HepG2 (cell line): ENCODE measurements around the gene INAFM1. TPM values are rescaled to one million over a fixed set of nuclear protein-coding genes. Genes with fewer than 3 reads are reported as not detected.
A peak's percentile ranks its signal among the peaks of the same experiment; 100 is the strongest.

ENCODE experiments used
- HNRNPH1 ChIP-seq: fragments of 200-400 bp; formaldehyde crosslinking; optimal IDR thresholded peaks from 2 replicates; pipeline ENCODE3; 2017; ENCODE audit warnings: mild to moderate bottlenecking, low read depth, low read length
- KLF11 ChIP-seq: IDR thresholded peaks from 2 replicates; pipeline ENCODE4 v1.6.1; 2016; ENCODE audit warnings: missing compliant biosample characterization
- KMT2A ChIP-seq: sonication (generic); formaldehyde crosslinking; IDR thresholded peaks from 2 replicates; pipeline ENCODE4 v1.4.0; 2020; ENCODE audit warnings: missing genetic modification reagents
- PCBP1 ChIP-seq: fragments of 200-400 bp; formaldehyde crosslinking; IDR thresholded peaks from 2 replicates; pipeline ENCODE4 v1.6.1; 2017; ENCODE audit warnings: mild to moderate bottlenecking, low read depth, low read length, borderline replicate concordance
- RFX3 ChIP-seq: IDR thresholded peaks from 2 replicates; pipeline ENCODE4 v1.6.1; 2016; ENCODE audit warnings: missing biosample characterization, missing genetic modification reagents
- ZKSCAN5 ChIP-seq: sonication (generic); formaldehyde crosslinking; IDR thresholded peaks from 2 replicates; pipeline ENCODE4 v1.5.1; 2020; ENCODE audit warnings: mild to moderate bottlenecking, missing genetic modification reagents
- ZNF432 ChIP-seq: sonication (generic); formaldehyde crosslinking; IDR thresholded peaks from 2 replicates; pipeline ENCODE4 v1.5.0; 2020; ENCODE audit warnings: missing genetic modification reagents, mild to moderate bottlenecking, borderline replicate concordance
- ZNF484 ChIP-seq: sonication (generic); formaldehyde crosslinking; IDR thresholded peaks from 2 replicates; pipeline ENCODE4 v1.5.1; 2020; ENCODE audit warnings: mild to moderate bottlenecking, low read depth, missing genetic modification reagents, borderline replicate concordance
- ZNF781 ChIP-seq: sonication (generic); formaldehyde crosslinking; IDR thresholded peaks from 2 replicates; pipeline ENCODE4 v1.5.1; 2020; ENCODE audit warnings: borderline replicate concordance, mild to moderate bottlenecking, missing genetic modification reagents; ENCODE audit errors: not compliant biosample characterization
- polyA plus RNA-seq, 8 experiments: library from polyadenylated mRNA; depleted of rRNA in 3 of 8; stranded (reverse) in 7 of 8; unstranded in 1 of 8; fragments of >200 nt; fragmentation: Illumina TruSeq in 4 of 8; extraction: Trizol in 4 of 8; gene quantifications; 2 replicates each; pipeline versions ENCODE4 v1.2.1 to v1.2.3, GENCODE V29; 2011 to 2016; ENCODE audit warnings: low read depth in 4 of 8, missing spikeins in 1 of 8, mixed read lengths in 1 of 8; ENCODE audit not compliant: insufficient read depth in 1 of 8
- total RNA-seq, 5 experiments: library from RNA; depleted of rRNA; stranded (reverse); fragments of >200 nt; fragmentation: Illumina TruSeq; extraction: Trizol; gene quantifications; 2 replicates each; pipeline ENCODE4 v1.2.3, GENCODE V29; 2016; ENCODE audit warnings: low read depth in 1 of 5
- TF ChIP-seq, protein P1 (sequence below): sonication (generic); formaldehyde crosslinking; IDR thresholded peaks from 2 replicates; pipeline ENCODE4 v1.5.1; 2020; ENCODE audit warnings: mild to moderate bottlenecking, missing genetic modification reagents, moderate library complexity
- TF ChIP-seq, protein P2 (sequence below): sonication (generic); formaldehyde crosslinking; IDR thresholded peaks from 2 replicates; pipeline ENCODE4 v1.9.0; 2021; ENCODE audit warnings: mild to moderate bottlenecking, missing genetic modification reagents
- TF ChIP-seq, protein P3 (sequence below): sonication (generic); IDR thresholded peaks from 2 replicates; pipeline ENCODE4 v1.6.1; 2016; ENCODE audit warnings: low read depth, borderline replicate concordance
- TF ChIP-seq, protein P4 (sequence below): IDR thresholded peaks from 2 replicates; pipeline ENCODE4 v1.6.1; 2016; ENCODE audit warnings: control low read depth
- TF ChIP-seq, protein P5 (sequence below): sonication (generic); formaldehyde crosslinking; IDR thresholded peaks from 2 replicates; pipeline ENCODE4 v1.4.0; 2020; ENCODE audit warnings: missing genetic modification reagents

INAFM1 gene
- total and polyA plus RNA-seq, 2 of the 13 experiments (the other 11 are each of a cell fraction or from before 2014, with no cell fraction given) = 0.88 to 1.9 TPM

DNA sequence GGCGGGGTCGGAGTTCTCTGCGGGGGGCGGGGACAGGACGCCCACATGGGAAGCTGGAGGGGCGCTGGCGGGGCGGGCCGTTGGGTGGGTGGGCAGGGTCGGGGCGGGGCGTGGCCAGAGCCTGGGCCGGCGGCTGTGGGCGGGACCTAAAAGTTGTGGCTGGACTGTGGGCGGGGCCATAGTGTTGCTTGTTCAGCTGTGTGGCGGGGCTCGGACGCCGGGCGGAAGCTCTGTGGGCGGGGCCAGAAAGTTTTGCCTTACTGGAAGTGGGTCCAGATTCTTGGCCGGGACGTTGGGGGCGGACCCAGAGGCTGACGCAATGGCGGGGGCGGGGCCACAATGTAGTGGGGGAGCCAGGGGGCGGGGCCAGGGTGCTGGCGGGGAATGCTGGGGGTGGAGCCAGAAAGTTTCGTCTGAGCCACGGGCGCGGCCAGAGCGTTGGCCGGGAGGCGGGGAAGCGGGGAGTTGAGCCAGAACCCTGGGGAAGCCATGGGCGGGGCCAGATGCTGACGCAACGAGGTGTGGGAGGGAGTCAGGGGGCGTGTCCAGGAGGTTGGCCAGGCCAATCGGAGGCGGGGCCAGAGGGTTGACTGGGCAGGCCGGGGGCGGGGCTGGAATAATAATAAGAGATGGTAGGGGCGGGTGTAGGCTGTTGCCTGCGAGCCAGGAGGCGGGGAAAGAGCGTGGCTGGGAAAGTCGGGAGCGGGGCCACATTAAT lies 17.8 kb upstream of the INAFM1 start (continued):
- TF ChIP-seq, protein P1, sequence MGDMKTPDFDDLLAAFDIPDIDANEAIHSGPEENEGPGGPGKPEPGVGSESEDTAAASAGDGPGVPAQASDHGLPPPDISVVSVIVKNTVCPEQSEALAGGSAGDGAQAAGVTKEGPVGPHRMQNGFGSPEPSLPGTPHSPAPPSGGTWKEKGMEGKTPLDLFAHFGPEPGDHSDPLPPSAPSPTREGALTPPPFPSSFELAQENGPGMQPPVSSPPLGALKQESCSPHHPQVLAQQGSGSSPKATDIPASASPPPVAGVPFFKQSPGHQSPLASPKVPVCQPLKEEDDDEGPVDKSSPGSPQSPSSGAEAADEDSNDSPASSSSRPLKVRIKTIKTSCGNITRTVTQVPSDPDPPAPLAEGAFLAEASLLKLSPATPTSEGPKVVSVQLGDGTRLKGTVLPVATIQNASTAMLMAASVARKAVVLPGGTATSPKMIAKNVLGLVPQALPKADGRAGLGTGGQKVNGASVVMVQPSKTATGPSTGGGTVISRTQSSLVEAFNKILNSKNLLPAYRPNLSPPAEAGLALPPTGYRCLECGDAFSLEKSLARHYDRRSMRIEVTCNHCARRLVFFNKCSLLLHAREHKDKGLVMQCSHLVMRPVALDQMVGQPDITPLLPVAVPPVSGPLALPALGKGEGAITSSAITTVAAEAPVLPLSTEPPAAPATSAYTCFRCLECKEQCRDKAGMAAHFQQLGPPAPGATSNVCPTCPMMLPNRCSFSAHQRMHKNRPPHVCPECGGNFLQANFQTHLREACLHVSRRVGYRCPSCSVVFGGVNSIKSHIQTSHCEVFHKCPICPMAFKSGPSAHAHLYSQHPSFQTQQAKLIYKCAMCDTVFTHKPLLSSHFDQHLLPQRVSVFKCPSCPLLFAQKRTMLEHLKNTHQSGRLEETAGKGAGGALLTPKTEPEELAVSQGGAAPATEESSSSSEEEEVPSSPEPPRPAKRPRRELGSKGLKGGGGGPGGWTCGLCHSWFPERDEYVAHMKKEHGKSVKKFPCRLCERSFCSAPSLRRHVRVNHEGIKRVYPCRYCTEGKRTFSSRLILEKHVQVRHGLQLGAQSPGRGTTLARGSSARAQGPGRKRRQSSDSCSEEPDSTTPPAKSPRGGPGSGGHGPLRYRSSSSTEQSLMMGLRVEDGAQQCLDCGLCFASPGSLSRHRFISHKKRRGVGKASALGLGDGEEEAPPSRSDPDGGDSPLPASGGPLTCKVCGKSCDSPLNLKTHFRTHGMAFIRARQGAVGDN (CRISPR knock-in tag) = no peak
- TF ChIP-seq, protein P2, sequence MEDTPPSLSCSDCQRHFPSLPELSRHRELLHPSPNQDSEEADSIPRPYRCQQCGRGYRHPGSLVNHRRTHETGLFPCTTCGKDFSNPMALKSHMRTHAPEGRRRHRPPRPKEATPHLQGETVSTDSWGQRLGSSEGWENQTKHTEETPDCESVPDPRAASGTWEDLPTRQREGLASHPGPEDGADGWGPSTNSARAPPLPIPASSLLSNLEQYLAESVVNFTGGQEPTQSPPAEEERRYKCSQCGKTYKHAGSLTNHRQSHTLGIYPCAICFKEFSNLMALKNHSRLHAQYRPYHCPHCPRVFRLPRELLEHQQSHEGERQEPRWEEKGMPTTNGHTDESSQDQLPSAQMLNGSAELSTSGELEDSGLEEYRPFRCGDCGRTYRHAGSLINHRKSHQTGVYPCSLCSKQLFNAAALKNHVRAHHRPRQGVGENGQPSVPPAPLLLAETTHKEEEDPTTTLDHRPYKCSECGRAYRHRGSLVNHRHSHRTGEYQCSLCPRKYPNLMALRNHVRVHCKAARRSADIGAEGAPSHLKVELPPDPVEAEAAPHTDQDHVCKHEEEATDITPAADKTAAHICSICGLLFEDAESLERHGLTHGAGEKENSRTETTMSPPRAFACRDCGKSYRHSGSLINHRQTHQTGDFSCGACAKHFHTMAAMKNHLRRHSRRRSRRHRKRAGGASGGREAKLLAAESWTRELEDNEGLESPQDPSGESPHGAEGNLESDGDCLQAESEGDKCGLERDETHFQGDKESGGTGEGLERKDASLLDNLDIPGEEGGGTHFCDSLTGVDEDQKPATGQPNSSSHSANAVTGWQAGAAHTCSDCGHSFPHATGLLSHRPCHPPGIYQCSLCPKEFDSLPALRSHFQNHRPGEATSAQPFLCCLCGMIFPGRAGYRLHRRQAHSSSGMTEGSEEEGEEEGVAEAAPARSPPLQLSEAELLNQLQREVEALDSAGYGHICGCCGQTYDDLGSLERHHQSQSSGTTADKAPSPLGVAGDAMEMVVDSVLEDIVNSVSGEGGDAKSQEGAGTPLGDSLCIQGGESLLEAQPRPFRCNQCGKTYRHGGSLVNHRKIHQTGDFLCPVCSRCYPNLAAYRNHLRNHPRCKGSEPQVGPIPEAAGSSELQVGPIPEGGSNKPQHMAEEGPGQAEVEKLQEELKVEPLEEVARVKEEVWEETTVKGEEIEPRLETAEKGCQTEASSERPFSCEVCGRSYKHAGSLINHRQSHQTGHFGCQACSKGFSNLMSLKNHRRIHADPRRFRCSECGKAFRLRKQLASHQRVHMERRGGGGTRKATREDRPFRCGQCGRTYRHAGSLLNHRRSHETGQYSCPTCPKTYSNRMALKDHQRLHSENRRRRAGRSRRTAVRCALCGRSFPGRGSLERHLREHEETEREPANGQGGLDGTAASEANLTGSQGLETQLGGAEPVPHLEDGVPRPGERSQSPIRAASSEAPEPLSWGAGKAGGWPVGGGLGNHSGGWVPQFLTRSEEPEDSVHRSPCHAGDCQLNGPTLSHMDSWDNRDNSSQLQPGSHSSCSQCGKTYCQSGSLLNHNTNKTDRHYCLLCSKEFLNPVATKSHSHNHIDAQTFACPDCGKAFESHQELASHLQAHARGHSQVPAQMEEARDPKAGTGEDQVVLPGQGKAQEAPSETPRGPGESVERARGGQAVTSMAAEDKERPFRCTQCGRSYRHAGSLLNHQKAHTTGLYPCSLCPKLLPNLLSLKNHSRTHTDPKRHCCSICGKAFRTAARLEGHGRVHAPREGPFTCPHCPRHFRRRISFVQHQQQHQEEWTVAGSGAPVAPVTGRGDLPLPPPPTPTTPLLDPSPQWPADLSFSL = no peak
- TF ChIP-seq HNRNPH1 = no peak
- TF ChIP-seq, protein P3, sequence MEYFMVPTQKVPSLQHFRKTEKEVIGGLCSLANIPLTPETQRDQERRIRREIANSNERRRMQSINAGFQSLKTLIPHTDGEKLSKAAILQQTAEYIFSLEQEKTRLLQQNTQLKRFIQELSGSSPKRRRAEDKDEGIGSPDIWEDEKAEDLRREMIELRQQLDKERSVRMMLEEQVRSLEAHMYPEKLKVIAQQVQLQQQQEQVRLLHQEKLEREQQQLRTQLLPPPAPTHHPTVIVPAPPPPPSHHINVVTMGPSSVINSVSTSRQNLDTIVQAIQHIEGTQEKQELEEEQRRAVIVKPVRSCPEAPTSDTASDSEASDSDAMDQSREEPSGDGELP = peak; percentile 94
- TF ChIP-seq KLF11 (CRISPR knock-in tag) = no peak
- no peak for TF ChIP-seq RFX3 (CRISPR knock-in tag)
- TF ChIP-seq, protein P4, sequence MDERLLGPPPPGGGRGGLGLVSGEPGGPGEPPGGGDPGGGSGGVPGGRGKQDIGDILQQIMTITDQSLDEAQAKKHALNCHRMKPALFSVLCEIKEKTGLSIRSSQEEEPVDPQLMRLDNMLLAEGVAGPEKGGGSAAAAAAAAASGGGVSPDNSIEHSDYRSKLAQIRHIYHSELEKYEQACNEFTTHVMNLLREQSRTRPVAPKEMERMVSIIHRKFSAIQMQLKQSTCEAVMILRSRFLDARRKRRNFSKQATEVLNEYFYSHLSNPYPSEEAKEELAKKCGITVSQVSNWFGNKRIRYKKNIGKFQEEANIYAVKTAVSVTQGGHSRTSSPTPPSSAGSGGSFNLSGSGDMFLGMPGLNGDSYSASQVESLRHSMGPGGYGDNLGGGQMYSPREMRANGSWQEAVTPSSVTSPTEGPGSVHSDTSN (CRISPR knock-in tag) = no peak
- no peak for TF ChIP-seq ZNF432 (CRISPR knock-in tag)
- TF ChIP-seq, protein P5, sequence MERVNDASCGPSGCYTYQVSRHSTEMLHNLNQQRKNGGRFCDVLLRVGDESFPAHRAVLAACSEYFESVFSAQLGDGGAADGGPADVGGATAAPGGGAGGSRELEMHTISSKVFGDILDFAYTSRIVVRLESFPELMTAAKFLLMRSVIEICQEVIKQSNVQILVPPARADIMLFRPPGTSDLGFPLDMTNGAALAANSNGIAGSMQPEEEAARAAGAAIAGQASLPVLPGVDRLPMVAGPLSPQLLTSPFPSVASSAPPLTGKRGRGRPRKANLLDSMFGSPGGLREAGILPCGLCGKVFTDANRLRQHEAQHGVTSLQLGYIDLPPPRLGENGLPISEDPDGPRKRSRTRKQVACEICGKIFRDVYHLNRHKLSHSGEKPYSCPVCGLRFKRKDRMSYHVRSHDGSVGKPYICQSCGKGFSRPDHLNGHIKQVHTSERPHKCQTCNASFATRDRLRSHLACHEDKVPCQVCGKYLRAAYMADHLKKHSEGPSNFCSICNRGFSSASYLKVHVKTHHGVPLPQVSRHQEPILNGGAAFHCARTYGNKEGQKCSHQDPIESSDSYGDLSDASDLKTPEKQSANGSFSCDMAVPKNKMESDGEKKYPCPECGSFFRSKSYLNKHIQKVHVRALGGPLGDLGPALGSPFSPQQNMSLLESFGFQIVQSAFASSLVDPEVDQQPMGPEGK (CRISPR knock-in tag) = peak; percentile 53
- no peak for TF ChIP-seq ZNF781 (CRISPR knock-in tag)
- TF ChIP-seq PCBP1 = 0 out of 2 replicates have a peak, but pooled peaks have one; percentile 4
- no peak for TF ChIP-seq ZKSCAN5 (CRISPR knock-in tag)
- TF ChIP-seq ZNF484 (CRISPR knock-in tag) = no peak
- no peak for TF ChIP-seq KMT2A (CRISPR knock-in tag)
